HG02840 (cell line): ENCODE results near the gene MDM2.
"Not testable (repeated sequence)": the region's sequence is repeated elsewhere in the genome, so short reads cannot be mapped to it uniquely, and the experiment has no call there.

Experiments used
- ATAC-seq: cut with Tn5 transposase; IDR thresholded peaks from one replicate; pipeline ENCODE4 v1.9.1; 2021; ENCODE audit warnings: mild to moderate bottlenecking, moderate library complexity, moderate number of reproducible peaks; ENCODE audit not compliant: unreplicated experiment, low FRiP score

The MDM2 gene

GRCh38 chr12:68844788-68845695, 37.1 kb downstream of the MDM2 start:
- ATAC-seq, result no peak

- no peak for ATAC-seq
These were observed 38.8 kb downstream of the MDM2 start for GRCh38 chr12:68846811-68847210.

- no peak for ATAC-seq
These were observed 42.4 kb downstream of the MDM2 start for GRCh38 chr12:68850390-68850789.

GRCh38 chr12:68851592-68852306, 43.8 kb downstream of the MDM2 start:
- ATAC-seq, result no peak

GRCh38 chr12:68853396-68854077, 45.6 kb downstream of the MDM2 start:
- ATAC-seq, result no peak

GRCh38 chr12:68854078-68854468, 46.1 kb downstream of the MDM2 start:
- ATAC-seq, result no peak

GRCh38 chr12:68854554-68854953, 46.6 kb downstream of the MDM2 start:
- no peak for ATAC-seq

- ATAC-seq, result no peak
These were observed 47.1 kb downstream of the MDM2 start for GRCh38 chr12:68855111-68855510.

GRCh38 chr12:68855771-68856170, 47.8 kb downstream of the MDM2 start:
- no peak for ATAC-seq

GRCh38 chr12:68856510-68856909, 48.5 kb downstream of the MDM2 start:
- ATAC-seq, result no peak

GRCh38 chr12:68861890-68862289, 53.9 kb downstream of the MDM2 start:
- no peak for ATAC-seq

GRCh38 chr12:68863109-68863770, 55.3 kb downstream of the MDM2 start:
- ATAC-seq, result no peak

GRCh38 chr12:68863886-68864454, 56.0 kb downstream of the MDM2 start:
- not testable (repeated sequence) for ATAC-seq

- ATAC-seq, result no peak
These were observed 56.6 kb downstream of the MDM2 start for GRCh38 chr12:68864604-68865003.

- no peak for ATAC-seq
These were observed 57.6 kb downstream of the MDM2 start for GRCh38 chr12:68865399-68866164.

GRCh38 chr12:68866950-68867349, 59.0 kb downstream of the MDM2 start:
- ATAC-seq, result no peak

- no peak for ATAC-seq
These were observed 59.6 kb downstream of the MDM2 start for GRCh38 chr12:68867606-68868005.

GRCh38 chr12:68868043-68868790, 60.2 kb downstream of the MDM2 start:
- no peak for ATAC-seq

GRCh38 chr12:68870011-68870410, 62.0 kb downstream of the MDM2 start:
- ATAC-seq, result no peak
